H9 (cell line): ENCODE measurements around the gene PBX4. TPM values are rescaled to one million over a fixed set of nuclear protein-coding genes. Genes with fewer than 3 reads are reported as not detected.

Experiments
- DNase-seq: peaks from one replicate; pipeline ENCODE4 v3.0.0-alpha.2; 2017
- H2AFZ ChIP-seq: one replicate; pipeline ENCODE4 v1.6.1; 2013; ENCODE audit warnings: mild to moderate bottlenecking, low read length, control low read depth, moderate library complexity
- H2AK5ac ChIP-seq: 2 replicates; pipeline ENCODE4 v1.6.1; 2013; ENCODE audit warnings: low read length, control low read depth, mixed read lengths; ENCODE audit not compliant: insufficient read length
- H2BK120ac ChIP-seq: one replicate; pipeline ENCODE4 v1.6.1; 2013; ENCODE audit warnings: low read depth, mild to moderate bottlenecking, low read length, control low read depth, inconsistent platforms; ENCODE audit not compliant: poor library complexity, severe bottlenecking
- H2BK12ac ChIP-seq: 2 replicates; pipeline ENCODE4 v1.6.1; 2013; ENCODE audit warnings: low read length, control low read depth, mixed read lengths, low read depth; ENCODE audit not compliant: insufficient read length
- H2BK15ac ChIP-seq: 2 replicates; pipeline ENCODE4 v1.6.1; 2013; ENCODE audit warnings: low read depth, low read length, control low read depth
- H2BK20ac ChIP-seq: one replicate; pipeline ENCODE4 v1.6.1; 2013; ENCODE audit warnings: low read depth, mild to moderate bottlenecking, low read length, control low read depth, inconsistent platforms; ENCODE audit not compliant: poor library complexity, severe bottlenecking
- H2BK5ac ChIP-seq: 2 replicates; pipeline ENCODE4 v1.6.1; 2013; ENCODE audit warnings: low read length, control low read depth, mixed read lengths; ENCODE audit not compliant: insufficient read length
- H3K14ac ChIP-seq: 2 replicates; pipeline ENCODE4 v1.6.1; 2013; ENCODE audit warnings: low read length, control low read depth; ENCODE audit not compliant: insufficient read depth
- H3K18ac ChIP-seq: 2 replicates; pipeline ENCODE4 v1.6.1; 2013; ENCODE audit warnings: low read depth, mild to moderate bottlenecking, mixed read lengths, low read length, control low read depth; ENCODE audit not compliant: insufficient read length
- H3K23ac ChIP-seq: 2 replicates; pipeline ENCODE4 v1.6.1; 2013; ENCODE audit warnings: low read length, control low read depth, mixed read lengths, low read depth; ENCODE audit not compliant: insufficient read length
- H3K23me2 ChIP-seq: 2 replicates; pipeline ENCODE4 v1.6.1; 2013; ENCODE audit warnings: low read depth, mild to moderate bottlenecking, mixed read lengths, low read length, control low read depth; ENCODE audit not compliant: insufficient read length, poor library complexity, severe bottlenecking
- H3K27ac ChIP-seq: 2 replicates; pipeline ENCODE4 v1.5.1; 2013; ENCODE audit warnings: low read length, control low read depth, mixed read lengths, low read depth; ENCODE audit not compliant: insufficient read length
- H3K27me3 ChIP-seq: 2 replicates; pipeline ENCODE4 v1.6.1; 2013; ENCODE audit warnings: low read length, control low read depth, inconsistent platforms; ENCODE audit not compliant: insufficient read depth
- H3K4ac ChIP-seq: 2 replicates; pipeline ENCODE4 v1.6.1; 2013; ENCODE audit warnings: low read depth, mild to moderate bottlenecking, control low read depth, inconsistent platforms, low read length, moderate library complexity
- H3K4me1 ChIP-seq: 2 replicates; pipeline ENCODE4 v1.6.1; 2013; ENCODE audit warnings: low read length, control low read depth, inconsistent platforms; ENCODE audit not compliant: insufficient read depth
- H3K4me2 ChIP-seq: 2 replicates; pipeline ENCODE4 v1.6.1; 2013; ENCODE audit warnings: low read length, control low read depth, mixed read lengths; ENCODE audit not compliant: insufficient read length, insufficient read depth
- H3K56ac ChIP-seq: 2 replicates; pipeline ENCODE4 v1.6.1; 2013; ENCODE audit warnings: low read depth, mild to moderate bottlenecking, mixed read lengths, low read length, control low read depth; ENCODE audit not compliant: insufficient read length
- H3K79me1 ChIP-seq: 2 replicates; pipeline ENCODE4 v1.6.1; 2013; ENCODE audit warnings: low read depth, mild to moderate bottlenecking, moderate library complexity, low read length, control low read depth, inconsistent platforms; ENCODE audit not compliant: insufficient read depth, poor library complexity, severe bottlenecking
- H3K79me2 ChIP-seq: 2 replicates; pipeline ENCODE4 v1.6.1; 2013; ENCODE audit warnings: low read length, control low read depth, inconsistent platforms; ENCODE audit not compliant: insufficient read depth
- H3K9ac ChIP-seq: 2 replicates; pipeline ENCODE4 v1.6.1; 2013; ENCODE audit warnings: low read length, control low read depth, mixed read lengths; ENCODE audit not compliant: insufficient read length; ENCODE audit errors: extremely low read depth
- H3K9me3 ChIP-seq: one replicate; pipeline ENCODE4 v1.6.1; 2013; ENCODE audit warnings: low read depth, low read length, inconsistent platforms; ENCODE audit not compliant: control insufficient read depth
- H3T11ph ChIP-seq: one replicate; pipeline ENCODE4 v1.6.1; 2013; ENCODE audit warnings: mild to moderate bottlenecking, low read length, control low read depth, inconsistent platforms
- H4K20me1 ChIP-seq: one replicate; pipeline ENCODE4 v1.6.1; 2013; ENCODE audit not compliant: control insufficient read depth, insufficient read length, insufficient read depth
- H4K5ac ChIP-seq: 2 replicates; pipeline ENCODE4 v1.6.1; 2013; ENCODE audit warnings: low read depth, mild to moderate bottlenecking, mixed read lengths, low read length, control low read depth; ENCODE audit not compliant: insufficient read length
- H4K8ac ChIP-seq: replicated peaks from 2 replicates; pipeline ENCODE4 v1.6.1; 2013; ENCODE audit warnings: low read length, control low read depth, mixed read lengths, low read depth; ENCODE audit not compliant: insufficient read length
- H4K91ac ChIP-seq: 2 replicates; pipeline ENCODE4 v1.6.1; 2013; ENCODE audit warnings: low read depth, mild to moderate bottlenecking, moderate library complexity, mixed read lengths, low read length, control low read depth; ENCODE audit not compliant: insufficient read length
- H3K27ac Mint-ChIP-seq, 3 experiments: 2 replicates in 2 of 3; 3 replicates in 1 of 3; pipeline ENCODE4 v1.8.0; 2020 to 2021; ENCODE audit warnings: mixed read lengths in 3 of 3, mild to moderate bottlenecking in 1 of 3, moderate library complexity in 1 of 3
- H3K27me3 Mint-ChIP-seq: 2 replicates; pipeline ENCODE4 v1.8.0; 2021; ENCODE audit warnings: low read depth, mild to moderate bottlenecking, moderate library complexity, mixed read lengths
- H3K36me3 Mint-ChIP-seq, 3 experiments: 2 replicates in 2 of 3; 3 replicates in 1 of 3; pipeline ENCODE4 v1.8.0; 2020 to 2021; ENCODE audit warnings: low read depth in 3 of 3, mixed read lengths in 3 of 3; ENCODE audit not compliant: insufficient read depth in 1 of 3
- H3K4me1 Mint-ChIP-seq, 2 experiments: 2 replicates each; pipeline ENCODE4 v1.8.0; 2020; ENCODE audit warnings: mixed read lengths in 2 of 2
- H3K4me3 Mint-ChIP-seq, 2 experiments: 2 replicates in 1 of 2; 3 replicates in 1 of 2; pipeline ENCODE4 v1.8.0; 2020 to 2021; ENCODE audit warnings: mild to moderate bottlenecking in 2 of 2, mixed read lengths in 2 of 2, moderate library complexity in 1 of 2
- H3K9me3 Mint-ChIP-seq, 2 experiments: 2 replicates in 1 of 2; 3 replicates in 1 of 2; pipeline ENCODE4 v1.8.0; 2020; ENCODE audit warnings: mild to moderate bottlenecking in 2 of 2, mixed read lengths in 2 of 2, moderate library complexity in 1 of 2
- WGBS: extraction: QIAGEN DNeasy Blood & Tissue Kit; methylation state at CpG from one replicate; pipeline ENCODE4 v1.1.7; 2013; ENCODE audit warnings: missing lambda C conversion rate, low lambda C conversion rate, mixed read lengths; ENCODE audit not compliant: insufficient read length; ENCODE audit errors: extremely low coverage; 5-methylcytosine and 5-hydroxymethylcytosine counted together
- total RNA-seq: library from RNA; stranded (reverse); gene quantifications from 2 replicates; pipeline ENCODE4 v1.2.1, GENCODE V29; 2021
- TF ChIP-seq, protein P1 (sequence below): fragments of 200-600 bp; sonication (generic); conservative IDR thresholded peaks from 3 replicates; pipeline ENCODE4 v1.8.0; 2021; ENCODE audit warnings: antibody characterized with exemption, mild to moderate bottlenecking

The PBX4 gene
- total RNA-seq, 1 experiment from 2014 or later: 3.3 TPM

DNA sequence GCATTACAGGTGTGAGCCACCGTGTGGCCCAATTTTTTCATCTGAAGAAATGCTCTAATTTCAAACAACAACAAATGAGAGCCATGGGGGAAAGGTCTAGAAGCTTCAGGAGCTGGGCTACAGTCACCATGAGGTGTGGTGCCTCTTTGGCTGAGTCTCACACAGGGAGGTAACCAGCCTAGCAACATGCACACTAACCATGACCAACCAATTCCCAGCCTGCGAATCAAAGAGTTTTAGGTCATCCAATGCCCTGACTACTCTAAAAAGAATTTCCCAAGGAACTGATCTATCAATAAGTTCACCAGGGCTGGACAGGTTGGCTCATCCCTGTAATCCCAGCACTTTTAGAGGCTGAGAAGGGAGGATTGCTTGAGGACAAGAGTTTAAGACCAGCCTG is 29.9 kb downstream of the PBX4 start:
- Histone ChIP-seq H3K79me2 (no peaks in the 10 kb centered on the region), H3K4ac (no peak overlapping the region), H2AK5ac (no peak overlapping the region), H3K9me3 (no peaks in the 10 kb centered on the region), H3K18ac (no peak overlapping the region), H2BK20ac (no peak overlapping the region), H2BK12ac (no peak overlapping the region), H4K5ac (no peak overlapping the region), H2BK15ac (no peak overlapping the region), H3K14ac (no peak overlapping the region), H4K91ac (no peak overlapping the region), H4K8ac (no peak overlapping the region), H3K56ac (no peak overlapping the region), H4K20me1 (no peaks in the 10 kb centered on the region), H2AFZ (no peak overlapping the region), H2BK120ac (no peak overlapping the region), H3K23me2 (no peaks in the 10 kb centered on the region), H3K23ac (no peak overlapping the region), H3K27me3 (no peaks in the 10 kb centered on the region), H3T11ph (no peak overlapping the region), H3K27ac (no peak overlapping the region), H2BK5ac (no peak overlapping the region), H3K79me1 (no peaks in the 10 kb centered on the region), H3K9ac (no peak overlapping the region), H3K4me1 (peaks cover 10% of the 10 kb centered on the region; the same call in 1 of the 2 replicates), H3K4me2 (no peak overlapping the region)
- Mint-ChIP-seq H3K27me3 (no peaks in the 10 kb centered on the region), H3K9me3 (no peaks in the 10 kb centered on the region; a peak in 1 of 5 replicates), H3K27ac (no peak overlapping the region), H3K4me3 (no peak overlapping the region), H3K4me1 (peaks cover 14 to 16% of the 10 kb centered on the region in 2 experiments), H3K36me3 (no peaks in the 10 kb centered on the region)
- no CpG with 5 or more reads among the region's 2 CpGs for WGBS
- no peak for DNase-seq
- TF ChIP-seq, protein P1, sequence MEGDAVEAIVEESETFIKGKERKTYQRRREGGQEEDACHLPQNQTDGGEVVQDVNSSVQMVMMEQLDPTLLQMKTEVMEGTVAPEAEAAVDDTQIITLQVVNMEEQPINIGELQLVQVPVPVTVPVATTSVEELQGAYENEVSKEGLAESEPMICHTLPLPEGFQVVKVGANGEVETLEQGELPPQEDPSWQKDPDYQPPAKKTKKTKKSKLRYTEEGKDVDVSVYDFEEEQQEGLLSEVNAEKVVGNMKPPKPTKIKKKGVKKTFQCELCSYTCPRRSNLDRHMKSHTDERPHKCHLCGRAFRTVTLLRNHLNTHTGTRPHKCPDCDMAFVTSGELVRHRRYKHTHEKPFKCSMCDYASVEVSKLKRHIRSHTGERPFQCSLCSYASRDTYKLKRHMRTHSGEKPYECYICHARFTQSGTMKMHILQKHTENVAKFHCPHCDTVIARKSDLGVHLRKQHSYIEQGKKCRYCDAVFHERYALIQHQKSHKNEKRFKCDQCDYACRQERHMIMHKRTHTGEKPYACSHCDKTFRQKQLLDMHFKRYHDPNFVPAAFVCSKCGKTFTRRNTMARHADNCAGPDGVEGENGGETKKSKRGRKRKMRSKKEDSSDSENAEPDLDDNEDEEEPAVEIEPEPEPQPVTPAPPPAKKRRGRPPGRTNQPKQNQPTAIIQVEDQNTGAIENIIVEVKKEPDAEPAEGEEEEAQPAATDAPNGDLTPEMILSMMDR: no peak
